NCI-H1092 (cell line): ENCODE results near the gene TBC1D22A.
"Not testable (repeated sequence)": the region's sequence is repeated elsewhere in the genome, so short reads cannot be mapped to it uniquely, and the experiment has no call there.

Experiments used
- DNase-seq: peaks from one replicate; lab custom pipeline; 2025; lab: John Stamatoyannopoulos, UW

TBC1D22A gene

DNA sequence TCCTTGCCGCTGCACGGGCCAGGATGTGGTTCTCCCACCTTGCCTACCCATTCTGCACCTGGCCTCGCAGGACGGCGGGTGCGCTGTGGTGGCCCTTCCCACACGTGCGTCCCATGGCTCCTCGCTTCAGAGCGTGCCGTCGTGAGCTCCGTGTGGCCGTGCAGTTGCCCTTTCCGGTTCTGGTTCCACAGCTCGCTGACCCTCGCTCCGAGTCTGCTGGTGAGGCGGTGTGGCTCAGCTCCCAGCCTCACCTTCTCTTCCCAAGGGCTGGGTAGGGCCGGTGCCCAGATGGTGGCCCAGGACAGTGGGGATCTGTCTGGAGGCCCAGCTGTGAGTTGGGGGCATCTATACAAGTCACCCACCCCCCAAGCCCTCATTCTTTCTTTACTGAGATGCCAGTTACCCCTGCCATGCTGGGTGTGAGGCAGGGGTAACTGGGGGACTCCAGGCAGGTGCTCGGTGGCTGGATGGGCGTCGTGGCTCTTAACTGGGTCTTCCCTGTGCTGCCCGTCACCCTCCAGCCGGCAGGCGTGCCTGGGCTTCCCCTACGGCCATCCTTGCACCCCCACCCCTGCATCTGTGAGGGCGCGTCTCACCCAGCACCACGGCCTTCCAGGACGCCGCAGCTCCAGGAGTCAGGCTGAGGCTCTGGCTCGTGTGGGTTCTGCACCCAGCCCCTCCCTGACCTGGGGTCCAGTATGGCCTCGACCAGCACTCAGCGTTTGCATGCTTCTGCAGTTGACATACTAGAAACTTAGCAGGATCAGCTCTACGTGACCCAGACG is 395.2 kb downstream of the TBC1D22A start:
- no peak for DNase-seq

DNA sequence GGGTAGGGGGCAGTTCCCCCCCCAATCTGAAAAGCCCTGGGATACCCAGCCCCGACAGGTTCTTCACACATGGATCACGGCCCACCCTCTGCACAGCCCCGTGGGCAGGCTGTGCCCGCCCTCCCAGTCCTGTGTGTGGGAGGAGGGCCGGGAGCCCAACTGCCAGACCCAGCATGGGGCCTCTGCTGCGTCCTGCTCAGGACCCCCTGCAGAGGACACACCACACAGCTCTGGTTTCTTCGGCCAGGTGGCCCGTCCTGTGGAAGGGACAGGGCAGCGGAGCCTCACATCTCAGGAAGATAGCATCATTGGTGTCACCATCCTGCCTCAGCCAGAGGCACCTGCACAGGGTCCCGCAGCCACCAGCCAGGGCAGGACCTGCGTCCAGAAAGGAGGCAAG is 396.0 kb downstream of the TBC1D22A start:
- DNase-seq, result no peak

DNA sequence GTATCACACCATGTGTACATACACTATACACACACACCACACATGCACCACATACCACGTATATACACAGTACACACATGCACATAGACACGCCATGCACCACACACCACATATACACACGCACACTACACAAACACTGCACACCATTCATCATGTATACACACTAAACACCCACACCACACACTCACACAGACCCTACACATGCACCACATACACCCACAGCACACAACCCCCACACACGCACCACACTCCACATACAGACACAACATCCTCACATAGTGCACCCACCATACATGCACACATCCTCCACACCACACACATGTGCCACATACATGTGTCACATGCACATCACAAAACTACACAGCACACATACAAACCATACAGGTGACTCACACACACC is 397.1 kb downstream of the TBC1D22A start:
- DNase-seq, result no peak

DNA sequence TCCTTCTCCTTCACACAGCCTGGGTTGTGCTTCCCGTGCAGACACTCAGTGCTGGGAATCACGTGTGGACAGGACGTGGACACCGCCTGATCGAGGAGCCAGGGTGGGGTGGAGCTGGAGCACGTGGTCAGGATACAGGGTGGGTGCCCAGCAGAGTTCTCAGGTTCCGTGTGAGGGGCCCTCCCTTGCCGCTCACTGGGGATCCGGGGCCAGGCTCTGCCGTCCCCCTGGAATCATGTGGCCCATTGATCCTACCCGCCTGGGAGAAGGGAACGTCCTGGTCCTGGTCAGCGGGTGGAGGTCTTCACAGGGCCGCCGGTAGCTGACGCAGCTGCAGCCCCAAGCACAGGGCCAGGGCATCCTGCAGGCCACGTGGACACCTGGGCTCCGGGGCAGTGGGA is 397.7 kb downstream of the TBC1D22A start:
- no peak for DNase-seq

DNA sequence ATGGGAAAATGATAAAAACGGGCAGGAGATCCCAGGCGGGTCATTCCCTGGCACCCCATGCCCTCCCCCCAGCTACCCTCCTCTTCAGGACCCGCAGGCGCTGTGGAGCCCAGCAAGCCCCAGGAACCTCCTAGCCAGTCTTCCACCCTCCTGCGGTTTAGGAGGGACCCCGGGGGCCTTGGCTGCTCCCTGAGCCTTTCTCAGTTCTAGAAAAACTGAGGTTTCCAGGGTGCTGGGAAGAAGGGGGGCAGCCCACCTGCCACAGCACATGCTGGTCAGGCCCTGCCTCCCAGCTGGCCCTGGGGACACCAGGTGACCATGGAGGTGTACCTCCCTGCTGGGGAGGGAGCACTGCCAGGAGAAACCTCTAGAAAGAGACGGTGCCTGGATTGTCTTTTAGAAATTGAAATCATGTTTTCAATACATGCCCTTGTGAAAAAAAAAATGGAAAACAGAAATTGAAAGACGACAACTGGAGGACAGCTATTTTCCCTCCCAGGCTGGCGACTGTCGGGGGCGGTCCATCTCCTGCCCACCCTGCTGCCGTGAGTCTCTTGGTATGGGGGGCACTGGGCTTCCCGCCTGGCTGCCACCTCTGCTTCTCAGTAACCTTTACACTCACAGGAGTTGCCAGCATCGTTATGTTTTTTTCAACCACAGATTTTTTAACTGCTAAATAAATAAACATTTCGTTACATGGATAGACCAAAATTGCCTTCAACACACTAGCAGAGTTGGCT is 398.5 kb downstream of the TBC1D22A start:
- no peak for DNase-seq

DNA sequence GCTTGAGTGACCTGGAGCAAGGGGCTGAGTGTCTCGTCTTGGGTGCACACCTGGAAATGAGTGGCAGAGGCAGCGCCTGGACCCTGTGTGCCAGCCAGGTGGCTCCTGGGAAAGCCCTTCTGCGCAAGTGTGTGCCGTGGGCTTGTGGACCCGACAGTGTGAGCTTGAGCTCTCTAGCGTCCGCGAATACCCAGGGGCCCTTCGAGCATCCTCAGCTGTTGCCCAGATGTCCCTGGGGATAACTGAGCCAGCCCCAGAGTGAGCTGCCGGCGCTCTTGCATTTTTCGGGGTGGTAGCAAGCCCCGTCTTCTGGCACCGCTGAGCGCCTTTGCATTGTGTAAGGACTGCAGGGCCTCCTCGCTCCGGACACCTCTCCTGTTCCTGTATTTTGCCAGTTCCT is 399.2 kb downstream of the TBC1D22A start:
- no peak for DNase-seq

DNA sequence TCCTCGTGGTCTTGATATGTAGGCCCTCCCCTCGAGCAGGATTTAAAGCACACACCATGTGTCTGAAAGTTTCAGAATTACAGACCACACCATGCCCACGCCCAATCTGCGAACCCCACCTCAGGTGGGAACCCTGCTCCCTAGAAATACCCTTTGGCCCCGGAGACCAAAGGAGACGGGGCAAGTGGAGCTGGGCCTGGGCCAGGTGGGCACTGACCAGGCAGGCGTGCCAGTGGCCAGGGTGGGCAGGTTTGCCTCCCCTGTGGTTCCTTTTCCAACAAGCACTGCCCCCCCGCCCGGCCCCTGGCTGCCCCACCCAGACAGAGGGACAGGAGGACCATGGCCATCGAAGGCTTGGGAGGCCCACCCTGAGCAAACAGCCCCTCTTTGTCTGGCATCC is 400.4 kb downstream of the TBC1D22A start:
- no peak for DNase-seq

DNA sequence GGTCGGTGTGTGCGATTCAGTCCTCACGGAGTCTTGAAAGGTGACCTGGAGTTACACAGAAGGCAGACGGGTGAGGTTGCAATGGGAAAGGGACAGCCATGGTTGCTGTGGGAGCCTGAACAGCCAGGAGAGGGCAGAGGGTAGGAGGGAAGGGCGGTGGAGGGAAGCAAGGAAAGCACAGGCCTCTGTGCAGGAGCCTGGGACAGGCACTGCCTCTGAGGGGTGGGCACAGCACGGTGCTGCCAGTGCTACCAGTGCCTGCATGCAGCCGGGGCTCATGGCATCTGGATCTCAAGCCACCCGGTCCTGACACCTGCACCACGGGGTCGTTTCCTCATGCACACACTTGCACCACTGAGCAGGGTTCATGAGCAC is 401.0 kb downstream of the TBC1D22A start:
- no peak for DNase-seq

DNA sequence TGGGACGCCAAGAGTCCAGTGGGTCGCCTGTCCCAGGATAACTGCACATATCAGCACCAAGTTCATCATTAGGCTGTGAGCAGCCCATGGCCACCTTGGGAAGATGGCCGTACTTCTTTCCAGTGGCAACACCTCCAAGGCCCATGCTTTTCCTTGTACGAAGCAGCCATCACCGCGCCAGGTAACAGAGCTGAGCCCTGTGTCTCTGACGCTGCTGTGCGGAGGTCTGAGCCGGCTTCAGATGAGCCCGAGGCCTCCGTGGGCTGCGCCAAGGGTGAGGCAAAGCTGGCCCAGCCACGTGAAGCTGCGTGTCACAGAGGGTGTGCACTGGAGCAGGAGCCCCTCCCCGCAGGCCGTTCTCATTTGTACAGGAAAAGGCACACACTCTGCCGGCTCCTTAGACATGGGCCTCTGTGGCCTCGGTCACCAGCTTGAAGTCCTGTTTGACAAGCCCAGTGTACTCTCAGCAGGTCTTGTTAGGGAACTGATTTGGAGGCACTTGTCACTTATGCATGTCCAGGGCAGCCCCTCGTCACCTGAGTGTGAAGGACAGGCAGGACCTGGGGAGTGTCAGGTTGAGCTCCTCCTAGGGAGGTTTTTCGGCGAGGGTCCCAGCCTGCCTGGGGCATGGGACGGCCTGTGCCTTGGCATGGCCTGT is 401.5 kb downstream of the TBC1D22A start:
- no peak for DNase-seq

DNA sequence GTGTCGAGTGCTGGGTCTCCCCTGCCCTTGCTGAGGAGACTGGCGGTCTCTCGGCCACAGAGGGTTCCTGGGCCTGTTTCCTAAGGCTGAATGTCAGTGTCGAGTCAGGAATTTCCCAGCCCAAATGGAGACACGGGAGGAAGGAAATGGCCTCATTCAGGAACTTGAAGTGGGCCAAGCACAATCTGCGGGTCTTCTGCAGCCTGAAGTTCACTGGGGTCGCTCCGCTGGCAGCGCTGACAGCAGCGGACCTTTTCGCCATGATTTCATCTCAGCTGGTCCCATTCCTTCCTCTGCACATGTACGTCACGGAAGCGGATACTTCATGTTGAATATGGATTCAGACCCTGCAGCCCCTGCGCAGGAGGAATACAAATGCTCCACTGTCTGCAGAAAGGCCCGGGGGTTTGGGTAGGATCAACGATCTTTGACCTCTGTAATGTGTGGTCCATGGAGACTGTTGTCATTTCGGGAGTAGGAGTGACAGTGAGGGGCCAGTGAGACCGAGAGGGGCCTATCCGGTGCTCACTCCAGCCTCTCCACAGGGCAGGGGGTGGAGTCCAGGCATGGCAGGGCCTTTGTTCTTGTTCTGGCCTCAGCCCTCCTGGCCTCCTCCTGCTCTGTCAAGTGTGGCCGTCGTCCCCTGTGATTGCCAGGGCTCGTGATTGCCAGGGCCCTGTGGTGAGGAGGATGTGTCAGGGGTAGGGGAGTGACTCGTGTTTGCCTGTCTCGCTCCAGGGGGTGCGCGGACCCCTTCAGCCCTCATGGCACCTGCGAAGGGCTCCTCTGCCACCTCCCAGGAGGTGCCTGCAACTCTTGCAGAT is 402.3 kb downstream of the TBC1D22A start:
- no peak for DNase-seq

DNA sequence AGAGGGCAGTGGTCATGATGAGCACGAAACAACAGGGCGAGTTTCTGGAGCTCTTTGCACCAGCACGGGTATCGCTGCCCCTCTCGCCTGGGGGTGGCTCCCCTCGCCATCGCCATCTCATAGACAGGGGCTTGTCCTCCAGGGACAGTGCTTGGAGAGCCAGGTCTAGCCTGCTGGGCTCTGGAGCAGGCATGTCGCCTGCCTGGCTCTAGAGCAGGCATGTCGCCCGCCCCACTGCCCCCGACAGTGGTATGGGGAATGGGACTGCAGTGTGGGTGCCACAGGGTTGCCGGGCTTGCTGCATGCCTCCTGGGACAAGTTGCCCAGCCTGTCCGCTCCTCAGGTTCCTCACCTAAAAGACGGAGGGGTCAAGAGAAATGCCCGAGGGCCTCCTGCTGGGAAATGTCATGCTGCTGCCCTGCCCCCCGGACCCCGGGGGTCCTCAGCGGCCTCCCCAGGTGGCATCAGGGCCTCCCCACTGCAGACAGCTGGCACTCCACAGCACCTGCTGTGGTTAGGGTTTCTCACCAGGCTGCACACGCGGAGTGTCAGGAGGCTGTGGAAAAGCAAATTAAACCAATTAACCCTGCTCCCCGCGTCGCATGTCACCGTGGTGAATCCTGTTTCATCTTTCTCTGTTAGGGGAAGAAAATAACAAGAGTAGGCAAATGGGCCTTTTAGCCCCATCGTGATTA is 403.0 kb downstream of the TBC1D22A start:
- DNase-seq, result no peak

DNA sequence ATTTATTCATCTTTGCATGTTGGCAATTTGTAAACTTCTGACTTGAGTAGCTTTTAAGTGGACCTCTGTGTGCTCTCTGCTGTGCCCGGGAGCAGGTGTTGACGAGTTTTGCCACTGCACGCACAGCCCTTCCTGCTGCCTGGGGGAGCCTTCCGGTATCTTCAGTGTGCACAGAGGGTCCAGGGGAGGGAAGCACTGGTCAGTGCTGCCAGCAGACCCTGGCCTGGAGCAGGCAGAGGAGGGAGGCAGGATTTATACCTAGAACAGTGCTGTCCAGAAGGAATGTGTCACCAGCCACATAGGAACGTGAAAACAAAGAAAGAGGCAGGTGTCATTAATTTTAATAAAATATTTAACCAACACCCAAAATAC is 403.6 kb downstream of the TBC1D22A start:
- DNase-seq, result no peak

DNA sequence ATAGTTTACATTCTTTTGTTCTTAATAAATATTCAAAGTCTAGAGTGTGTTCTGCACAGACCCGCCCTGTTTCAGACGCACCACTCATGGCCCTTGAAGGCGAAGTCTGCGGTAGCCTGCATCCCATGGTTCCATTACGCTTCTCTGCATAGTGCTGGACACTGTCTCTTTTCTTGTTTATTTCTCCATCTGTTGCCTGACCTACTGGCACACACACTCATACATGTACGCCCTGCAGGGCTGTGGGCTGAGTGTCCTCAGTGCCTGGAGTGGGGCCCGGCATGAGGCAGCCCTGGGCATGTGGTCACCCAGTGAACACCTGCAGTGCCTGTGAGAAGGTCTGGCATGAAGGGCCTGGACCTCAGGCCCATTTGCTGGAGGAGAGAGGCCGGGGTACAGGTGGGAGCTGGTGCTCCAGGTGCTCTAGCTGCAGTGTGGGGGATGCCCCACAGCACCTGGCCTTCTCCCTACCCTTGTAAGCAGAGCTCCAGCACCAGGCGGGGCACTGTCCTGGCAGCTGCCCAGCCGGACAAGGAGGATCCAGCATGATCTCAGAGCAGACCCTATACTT is 404.1 kb downstream of the TBC1D22A start:
- DNase-seq, result no peak

DNA sequence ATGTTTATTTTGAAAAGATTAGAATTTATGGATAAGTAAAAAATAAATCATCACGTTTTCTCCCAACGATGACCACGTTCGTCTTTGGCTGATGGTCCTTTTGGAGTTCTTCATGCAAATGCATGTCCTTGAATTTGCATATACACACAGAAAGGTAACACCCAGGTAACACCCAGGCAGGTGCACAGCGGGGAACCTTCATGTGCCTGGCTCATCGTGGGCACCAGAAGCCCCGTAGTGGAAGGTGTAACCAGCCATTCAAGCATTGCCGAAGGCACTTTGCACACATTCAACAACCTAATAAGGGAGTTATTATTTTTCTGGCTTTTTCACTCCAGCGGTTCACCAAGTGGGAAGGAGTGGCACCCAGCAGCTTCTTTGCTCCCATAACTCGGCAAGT is 404.6 kb downstream of the TBC1D22A start:
- no peak for DNase-seq

DNA sequence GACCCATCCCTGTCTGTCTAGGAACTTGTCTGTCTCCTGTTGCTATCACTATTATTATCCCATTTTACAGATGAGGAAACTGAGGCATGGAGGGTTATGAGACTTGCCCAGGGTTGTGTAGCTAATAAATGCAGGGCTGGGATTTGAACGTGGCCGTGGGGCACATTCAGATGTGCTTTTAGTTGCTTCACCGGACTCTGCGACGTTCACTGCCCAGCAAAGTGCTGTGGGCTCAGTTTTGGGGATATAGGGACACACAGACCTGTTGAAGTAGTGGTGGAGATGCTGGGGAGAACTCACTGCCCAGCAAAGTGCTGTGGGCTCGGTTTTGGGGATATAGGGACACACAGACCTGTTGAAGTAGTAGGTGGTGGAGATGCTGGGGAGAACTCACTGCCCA is 405.5 kb downstream of the TBC1D22A start:
- DNase-seq, result not testable (repeated sequence)

DNA sequence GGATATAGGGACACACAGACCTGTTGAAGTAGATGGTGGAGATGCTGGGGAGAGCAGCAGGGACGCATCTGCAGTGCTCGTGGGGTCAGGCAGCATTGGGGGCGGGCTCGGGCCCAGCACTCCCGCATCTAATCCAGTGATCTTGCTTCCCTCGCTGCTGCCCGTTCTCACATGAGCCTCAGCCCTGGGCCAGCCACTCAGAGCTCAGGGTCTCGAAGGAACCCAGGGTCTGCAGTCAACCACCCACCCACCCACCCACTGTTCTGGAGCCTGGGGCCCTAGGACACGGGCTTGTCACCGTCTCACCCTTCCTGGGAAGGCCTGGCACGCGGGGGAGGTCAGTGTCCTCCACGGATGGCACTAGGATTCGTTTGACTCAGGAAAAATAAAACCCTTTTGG is 406.0 kb downstream of the TBC1D22A start:
- DNase-seq, result no peak

DNA sequence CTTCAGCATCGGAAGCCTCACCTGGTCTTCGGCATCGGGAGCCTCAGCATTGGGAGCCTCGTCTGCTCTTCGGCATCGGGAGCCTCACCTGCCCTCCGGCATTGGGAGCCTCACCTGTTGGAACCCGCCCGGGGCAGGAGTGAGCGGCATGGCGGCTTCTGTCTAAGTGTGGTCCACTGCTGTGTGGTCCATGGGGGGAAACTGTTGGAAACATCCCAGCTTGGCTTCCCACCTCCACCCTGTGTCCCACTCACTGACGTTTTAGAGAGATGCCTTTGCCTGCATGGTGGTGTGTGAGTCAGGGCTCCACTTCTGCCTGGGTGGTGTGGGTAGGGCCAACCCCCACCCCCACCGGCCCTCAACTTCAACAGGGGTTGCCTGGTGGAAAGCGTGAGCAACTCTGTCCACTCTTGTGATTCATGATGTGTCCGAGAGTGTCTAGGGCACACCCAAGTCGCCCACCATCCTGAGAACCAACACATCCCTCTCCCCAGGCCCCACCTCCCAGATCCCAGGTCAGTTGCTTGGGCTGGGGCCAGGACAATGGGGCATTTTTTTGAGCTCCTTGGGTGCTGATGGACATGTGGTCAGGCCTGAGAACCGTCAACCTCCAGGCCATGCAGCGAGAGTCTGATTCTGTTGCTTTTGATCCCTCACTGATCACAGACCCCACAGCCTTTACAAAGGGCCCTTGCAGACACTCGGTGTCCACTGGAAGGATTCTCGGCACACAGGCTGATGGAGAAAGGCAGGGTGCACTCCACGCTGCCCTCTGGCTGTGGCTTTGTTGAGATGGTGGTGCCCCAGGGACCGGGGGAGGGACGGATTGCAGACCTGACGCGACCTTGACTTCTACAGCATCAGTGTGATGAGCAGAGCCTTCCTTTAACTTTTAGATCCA is 406.7 kb downstream of the TBC1D22A start:
- DNase-seq, result no peak

DNA sequence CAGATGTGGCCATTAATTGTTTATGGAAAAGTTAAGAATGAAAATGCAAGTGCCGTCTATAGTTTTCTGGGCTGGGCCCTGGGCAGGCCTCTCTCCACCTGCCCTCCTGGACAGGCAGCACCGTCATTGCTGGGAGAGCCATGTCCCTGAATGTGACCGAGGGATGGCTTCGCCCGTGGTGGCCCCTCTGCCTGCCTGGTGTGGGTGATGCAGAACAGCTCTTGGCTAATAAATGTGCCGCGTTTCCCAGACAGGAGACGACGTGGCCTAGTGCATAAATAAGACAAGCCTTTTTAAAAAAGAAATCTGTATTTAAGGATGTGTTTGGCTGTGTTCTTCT is 407.3 kb downstream of the TBC1D22A start:
- DNase-seq, result no peak

DNA sequence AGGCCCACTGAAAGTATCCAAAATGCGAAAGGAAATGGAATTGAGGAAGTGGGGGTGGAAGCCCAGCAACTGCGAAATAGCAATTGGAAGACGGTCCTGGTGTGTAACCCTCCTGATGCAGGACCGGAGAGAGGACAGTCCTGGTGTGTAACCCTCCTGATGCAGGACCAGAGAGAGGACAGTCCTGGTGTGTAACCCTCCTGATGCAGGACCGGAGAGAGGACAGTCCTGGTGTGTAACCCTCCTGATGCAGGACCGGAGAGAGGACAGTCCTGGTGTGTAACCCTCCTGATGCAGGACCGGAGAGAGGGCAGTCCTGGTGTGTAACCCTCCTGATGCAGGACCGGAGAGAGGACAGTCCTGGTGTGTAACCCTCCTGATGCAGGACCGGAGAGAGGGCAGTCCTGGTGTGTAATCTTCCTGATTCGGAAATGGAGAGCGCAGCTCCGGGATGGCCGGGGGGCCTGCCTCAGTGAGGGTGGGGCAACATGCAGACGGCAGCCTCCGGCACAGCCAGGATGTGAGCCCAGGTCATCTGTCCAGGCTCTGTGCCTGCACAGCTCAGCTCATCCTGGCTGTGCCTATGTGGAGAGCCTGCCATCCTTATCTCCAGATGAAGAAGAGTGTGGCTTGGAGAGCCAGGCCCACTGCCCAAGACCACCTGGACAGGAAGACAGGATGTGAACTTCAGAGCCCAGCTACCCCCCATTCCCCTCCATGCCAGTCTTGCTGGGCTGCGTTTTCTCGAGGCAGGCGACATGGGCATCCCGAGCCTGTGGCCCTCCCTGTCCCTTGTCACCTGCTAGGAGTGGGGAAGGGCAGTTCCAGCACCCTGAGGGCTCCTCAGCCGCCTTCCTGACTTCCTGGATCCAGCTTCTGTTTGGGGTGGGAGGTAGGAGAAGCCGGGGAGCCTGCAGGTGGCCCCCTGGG is 408.3 kb downstream of the TBC1D22A start:
- not testable (repeated sequence) for DNase-seq
